DND-41 (cell line): ENCODE data around the gene NEURL1.

ENCODE experiments used
- CTCF ChIP-seq: IDR thresholded peaks from 2 replicates; pipeline ENCODE4 v1.5.1; 2012; ENCODE audit warnings: borderline replicate concordance, low read length, moderate library complexity, mild to moderate bottlenecking; ENCODE audit not compliant: poor library complexity, severe bottlenecking; ENCODE audit errors: extremely low read depth
- EZH2 ChIP-seq: IDR thresholded peaks from 3 replicates; pipeline ENCODE4 v1.6.1; 2012; ENCODE audit warnings: borderline replicate concordance, low read depth, mild to moderate bottlenecking, moderate library complexity, low read length, inconsistent platforms; ENCODE audit not compliant: severe bottlenecking

- TF ChIP-seq CTCF (no peak), EZH2 (no peak)
Observed at GRCh38 chr10:103474077-103474476, 19.4 kb upstream of the NEURL1 start.
